OCI-LY7 (cell line): ENCODE data around the gene ATG10. TPM values are rescaled to one million over a fixed set of nuclear protein-coding genes. Genes with fewer than 3 reads are reported as not detected.

Source experiments
- BruUV-seq: library from RNA; stranded (reverse); fragments of 400-500 nt; replicated peaks from 2 replicates; lab custom pipeline; 2021; lab: Mats Ljungman, UMichigan
- CTCF ChIA-PET: fragments of 300-600 bp; sonication (Branson Sonifier 250); formaldehyde crosslinking; loops from one replicate; lab custom pipeline; 2022; ENCODE audit warnings: antibody characterized with exemption; ENCODE audit not compliant: unreplicated experiment; lab: Charles Lee
- POLR2A ChIA-PET: fragments of 300-600 bp; sonication (Branson Sonifier 250); formaldehyde crosslinking; loops from one replicate; lab custom pipeline; 2022; ENCODE audit warnings: antibody characterized with exemption; lab: Charles Lee
- DNase-seq: peaks from one replicate; pipeline ENCODE4 v3.0.0-alpha.2; 2015; ENCODE audit warnings: low spot score
- H2AFZ ChIP-seq: fragments of 200-600 bp; sonication (generic), shearing (Covaris generic); 2 replicates; pipeline ENCODE4 v1.6.1; 2014; ENCODE audit warnings: mild to moderate bottlenecking, antibody characterized with exemption, low read length, moderate library complexity
- H3K27ac ChIP-seq: fragments of 200-600 bp; sonication (generic); 2 replicates; pipeline ENCODE4 v1.5.1; 2014; ENCODE audit warnings: mixed run types, low read depth, mild to moderate bottlenecking, moderate library complexity, low read length, inconsistent platforms; ENCODE audit not compliant: poor library complexity, severe bottlenecking
- H3K36me3 ChIP-seq: fragments of 200-600 bp; sonication (generic); 2 replicates; pipeline ENCODE4 v1.6.1; 2014; ENCODE audit warnings: mild to moderate bottlenecking, antibody characterized with exemption, low read length, moderate library complexity, mixed read lengths; ENCODE audit not compliant: insufficient read depth
- H3K4me1 ChIP-seq: fragments of 200-600 bp; sonication (generic); 2 replicates; pipeline ENCODE4 v1.5.1; 2014; ENCODE audit warnings: mild to moderate bottlenecking, low read length; ENCODE audit not compliant: insufficient read depth, poor library complexity, severe bottlenecking
- H3K4me2 ChIP-seq: fragments of 200-600 bp; sonication (generic); 2 replicates; pipeline ENCODE4 v1.6.1; 2014; ENCODE audit warnings: mild to moderate bottlenecking, low read length
- H3K4me3 ChIP-seq: fragments of 200-600 bp; sonication (generic); 2 replicates; pipeline ENCODE4 v1.5.1; 2014; ENCODE audit warnings: mild to moderate bottlenecking, low read depth, low read length; ENCODE audit not compliant: poor library complexity, severe bottlenecking
- H3K79me2 ChIP-seq: fragments of 200-600 bp; sonication (generic); 2 replicates; pipeline ENCODE4 v1.6.1; 2016; ENCODE audit warnings: low read depth, mild to moderate bottlenecking, low read length, moderate library complexity, mixed read lengths; ENCODE audit not compliant: insufficient read depth
- H3K9me2 ChIP-seq: fragments of 200-600 bp; sonication (generic); 2 replicates; pipeline ENCODE4 v1.6.1; 2016; ENCODE audit warnings: mild to moderate bottlenecking, low read length, mixed read lengths; ENCODE audit not compliant: insufficient read depth
- H3K9me3 ChIP-seq: fragments of 200-600 bp; sonication (generic); 2 replicates; pipeline ENCODE4 v1.6.1; 2014; ENCODE audit warnings: mild to moderate bottlenecking, mixed run types, low read length, mixed read lengths
- H4K20me1 ChIP-seq: fragments of 200-600 bp; sonication (generic); 2 replicates; pipeline ENCODE4 v1.6.1; 2014; ENCODE audit warnings: mild to moderate bottlenecking, antibody characterized with exemption, low read length, moderate library complexity, mixed read lengths; ENCODE audit not compliant: insufficient read depth
- CTCF ChIP-seq: fragments of 200-600 bp; sonication (generic); conservative IDR thresholded peaks from 2 replicates; pipeline ENCODE4 v1.5.1; 2014; ENCODE audit warnings: mild to moderate bottlenecking, antibody characterized with exemption, low read length, moderate library complexity, mixed read lengths
- EZH2phosphoT487 ChIP-seq: fragments of 200-600 bp; sonication (generic); IDR thresholded peaks from 2 replicates; pipeline ENCODE4 v1.6.1; 2018; ENCODE audit warnings: low read depth, borderline replicate concordance, mild to moderate bottlenecking, mixed run types, antibody characterized with exemption, low read length, moderate library complexity, mixed read lengths
- intact Hi-C: fragments of 100-400 bp; cut with micrococcal nuclease; formaldehyde crosslinking; loops from one replicate; pipeline ENCODE4 v1.10.0; 2022; ENCODE audit not compliant: unreplicated experiment
- total RNA-seq, 2 experiments: library from RNA; depleted of rRNA in 1 of 2; stranded (reverse); fragments of >200 nt in 1 of 2; shearing (Covaris generic) in 1 of 2; gene quantifications; 2 replicates each; pipeline ENCODE4 v1.2.3, GENCODE V29; 2014 to 2022

The ATG10 gene
- total RNA-seq, 2 experiments from 2014 or later = 5.4 to 14.8 TPM

- H3K9me2 ChIP-seq = no peaks in the 10 kb centered on the region
- H3K4me3 ChIP-seq = no peak overlapping the region
- ChIA-PET POLR2A (interaction anchor here (0.6 kb wide), 1 partner anchor 9 kb away, joined by 3 read pairs; no protein-coding TSS in a partner anchor), CTCF (no interaction called here)
- no peaks in the 10 kb centered on the region for H4K20me1 ChIP-seq
- H3K4me1 ChIP-seq = no peaks in the 10 kb centered on the region
- intact Hi-C loops = no loop called here
- no peak overlapping the region for H3K4me2 ChIP-seq
- H3K36me3 ChIP-seq = no peaks in the 10 kb centered on the region
- no TSS peak for BruUV-seq
- H3K9me3 ChIP-seq = no peaks in the 10 kb centered on the region
- no peak for TF ChIP-seq EZH2phosphoT487
- no peak for TF ChIP-seq CTCF
- H2AFZ ChIP-seq = no peak overlapping the region
- no peak overlapping the region for H3K27ac ChIP-seq
- DNase-seq = no peak
- no peaks in the 10 kb centered on the region for H3K79me2 ChIP-seq
Measured at GRCh38 chr5:81961651-81962440, 10.0 kb upstream of the ATG10 start.

GRCh38 chr5:81963544-81963943 lies 8.3 kb upstream of the ATG10 start:
- no peak overlapping the region for H3K4me2 ChIP-seq
- POLR2A ChIA-PET = interaction anchor here (0.7 kb wide), 1 partner anchor 445 kb away, joined by 4 read pairs; no protein-coding TSS in a partner anchor
- no peaks in the 10 kb centered on the region for H4K20me1 ChIP-seq
- DNase-seq = no peak
- TF ChIP-seq EZH2phosphoT487 = no peak
- TF ChIP-seq CTCF = no peak
- H3K4me3 ChIP-seq = no peak overlapping the region
- no peaks in the 10 kb centered on the region for H3K9me3 ChIP-seq
- H2AFZ ChIP-seq = no peak overlapping the region
- H3K9me2 ChIP-seq = no peaks in the 10 kb centered on the region
- H3K36me3 ChIP-seq = no peaks in the 10 kb centered on the region
- no peaks in the 10 kb centered on the region for H3K4me1 ChIP-seq
- intact Hi-C loops = no loop called here
- CTCF ChIA-PET = no interaction called here
- H3K79me2 ChIP-seq = no peaks in the 10 kb centered on the region
- no TSS peak for BruUV-seq
- H3K27ac ChIP-seq = no peak overlapping the region

GRCh38 chr5:81965524-81965923 lies 6.3 kb upstream of the ATG10 start:
- no peak for TF ChIP-seq CTCF
- no peak for TF ChIP-seq EZH2phosphoT487
- Histone ChIP-seq H3K79me2 (no peaks in the 10 kb centered on the region), H3K4me2 (no peak overlapping the region), H3K4me3 (no peak overlapping the region), H4K20me1 (no peaks in the 10 kb centered on the region), H3K9me2 (no peaks in the 10 kb centered on the region), H3K27ac (no peak overlapping the region), H2AFZ (no peak overlapping the region), H3K36me3 (no peaks in the 10 kb centered on the region), H3K4me1 (peaks cover 3% of the 10 kb centered on the region), H3K9me3 (no peaks in the 10 kb centered on the region)
- ChIA-PET POLR2A (interaction anchor here (1.5 kb wide), 1 partner anchor 8 kb away, joined by 3 read pairs; no protein-coding TSS in a partner anchor), CTCF (no interaction called here)
- intact Hi-C loops = no loop called here
- DNase-seq = no peak
- no TSS peak for BruUV-seq
